HG02798 (cell line): ENCODE data around the gene AIF1.

Experiments
- ATAC-seq: cut with Tn5 transposase; IDR thresholded peaks from one replicate; pipeline ENCODE4 v1.9.1; 2021; ENCODE audit warnings: mild to moderate bottlenecking; ENCODE audit not compliant: unreplicated experiment, poor library complexity

The AIF1 gene

DNA sequence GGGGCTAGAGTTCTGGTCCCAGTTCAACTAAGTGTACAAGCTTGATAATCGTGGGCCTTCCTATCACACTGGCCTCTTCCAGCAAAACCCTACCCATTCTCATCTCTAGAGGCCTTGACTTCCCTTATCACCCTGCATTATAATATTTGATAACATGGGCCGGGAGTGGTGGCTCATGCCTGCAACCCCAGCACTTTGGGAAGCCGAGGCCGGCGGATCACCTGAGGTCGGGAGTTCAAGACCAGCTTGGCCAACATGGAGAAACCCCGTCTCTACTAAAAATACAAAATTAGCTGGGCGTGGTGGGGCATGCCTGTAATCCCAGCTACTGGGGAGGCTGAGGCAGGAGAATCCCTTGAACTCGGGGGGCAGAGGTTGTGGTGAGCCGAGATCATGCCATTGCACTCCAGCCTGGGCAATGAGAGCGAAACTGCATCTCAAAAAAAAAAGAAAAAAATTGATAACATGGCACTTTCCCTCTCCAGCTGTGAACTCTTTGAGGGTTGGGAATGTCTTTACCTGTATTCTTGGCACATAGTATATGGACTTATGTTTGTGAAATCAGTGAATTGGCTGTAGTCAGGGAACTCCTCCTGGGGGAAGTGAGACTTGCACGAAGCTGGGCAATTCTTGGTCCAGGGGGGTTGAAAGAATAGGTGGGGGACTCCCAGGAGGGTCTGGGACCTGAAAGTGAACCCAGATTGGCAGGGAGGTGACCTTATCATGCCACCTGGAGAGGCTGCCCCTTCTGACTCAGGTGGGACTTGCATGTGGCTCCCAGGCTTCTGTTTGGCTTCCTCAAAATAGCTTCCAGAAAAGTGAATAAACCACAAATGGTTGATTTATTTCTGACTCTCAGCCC, 46.5 kb downstream of the AIF1 start:
- no peak for ATAC-seq

DNA sequence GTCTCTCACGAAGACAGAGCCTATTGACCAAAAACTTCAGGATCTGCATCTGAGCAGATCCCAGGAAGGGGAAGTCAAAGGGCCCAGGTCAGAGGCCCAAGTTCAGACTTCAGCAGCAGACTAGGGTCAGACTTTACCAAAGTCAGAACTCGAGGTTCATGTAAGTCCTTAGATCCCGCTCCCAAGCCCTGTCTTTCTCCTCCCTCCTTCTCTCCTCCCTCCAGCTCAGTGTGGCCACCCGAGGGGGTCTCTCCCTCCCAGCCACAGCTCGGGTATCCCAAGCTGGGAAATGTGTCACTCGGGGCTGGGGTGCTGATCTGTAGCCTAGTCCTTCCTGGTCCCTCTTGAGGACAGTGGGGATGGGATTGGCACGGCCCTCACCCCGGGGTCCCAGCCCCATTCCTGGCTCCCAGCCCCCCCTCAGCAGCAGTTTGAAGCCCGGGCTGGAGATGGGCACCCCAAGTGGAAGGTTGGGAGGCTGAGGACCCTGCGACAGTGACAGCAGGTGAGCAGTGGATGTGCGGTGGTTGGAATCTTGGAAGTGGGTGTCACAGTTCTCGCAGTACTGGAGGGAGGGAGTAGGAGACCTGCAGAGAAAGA, 47.2 kb downstream of the AIF1 start:
- ATAC-seq: no peak

- ATAC-seq: no peak
Measured at GRCh38 chr6:31663126-31663960, 48.3 kb downstream of the AIF1 start.

DNA sequence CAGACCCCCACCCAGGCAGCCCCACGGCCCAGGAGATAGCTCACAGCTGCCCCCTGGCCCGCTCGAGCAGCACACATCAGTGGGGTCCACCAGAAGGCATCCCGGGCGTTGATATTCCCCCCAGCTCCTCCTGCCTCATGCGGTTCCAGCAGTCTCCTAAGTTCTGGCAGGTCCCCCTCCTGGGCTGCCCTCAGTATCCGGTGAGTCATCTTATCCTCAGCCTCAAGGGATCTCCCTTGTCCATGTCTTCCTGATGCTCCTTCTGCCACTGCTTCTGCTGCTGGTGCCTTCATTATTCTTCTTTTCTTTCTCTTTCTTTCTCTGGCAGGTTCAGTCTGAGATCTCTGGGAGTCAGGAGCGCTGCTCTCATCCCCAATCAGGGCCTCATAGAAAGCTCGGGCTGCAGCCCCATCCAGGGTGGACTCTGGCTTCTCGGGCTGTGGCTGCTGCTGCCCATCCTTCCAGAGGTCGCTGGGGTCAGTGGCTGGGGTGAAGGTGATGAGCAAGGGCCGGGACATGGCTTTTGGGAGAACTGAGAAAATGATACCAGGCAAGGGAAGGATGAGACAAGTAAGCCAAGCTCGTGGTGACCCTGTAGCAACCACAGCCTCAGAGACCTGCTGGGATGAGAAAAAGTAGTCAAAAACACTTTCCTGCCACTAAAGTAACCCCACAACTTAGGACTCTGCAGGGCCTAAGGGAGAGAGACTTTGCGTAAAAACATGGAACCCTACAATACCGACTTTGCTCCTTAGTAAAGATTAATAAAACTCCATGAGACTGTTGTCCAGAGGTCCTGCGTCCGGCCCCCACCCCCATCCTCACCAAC, 49.1 kb downstream of the AIF1 start:
- no peak for ATAC-seq

GRCh38 chr6:31664790-31665500, 49.9 kb downstream of the AIF1 start, which contains the start of gene GPANK1:
GPANK1 (minus strand) TSS chr6:31664997; CDS start chr6:31664478, 519 bp downstream.
- peak; percentile 33 for ATAC-seq

DNA sequence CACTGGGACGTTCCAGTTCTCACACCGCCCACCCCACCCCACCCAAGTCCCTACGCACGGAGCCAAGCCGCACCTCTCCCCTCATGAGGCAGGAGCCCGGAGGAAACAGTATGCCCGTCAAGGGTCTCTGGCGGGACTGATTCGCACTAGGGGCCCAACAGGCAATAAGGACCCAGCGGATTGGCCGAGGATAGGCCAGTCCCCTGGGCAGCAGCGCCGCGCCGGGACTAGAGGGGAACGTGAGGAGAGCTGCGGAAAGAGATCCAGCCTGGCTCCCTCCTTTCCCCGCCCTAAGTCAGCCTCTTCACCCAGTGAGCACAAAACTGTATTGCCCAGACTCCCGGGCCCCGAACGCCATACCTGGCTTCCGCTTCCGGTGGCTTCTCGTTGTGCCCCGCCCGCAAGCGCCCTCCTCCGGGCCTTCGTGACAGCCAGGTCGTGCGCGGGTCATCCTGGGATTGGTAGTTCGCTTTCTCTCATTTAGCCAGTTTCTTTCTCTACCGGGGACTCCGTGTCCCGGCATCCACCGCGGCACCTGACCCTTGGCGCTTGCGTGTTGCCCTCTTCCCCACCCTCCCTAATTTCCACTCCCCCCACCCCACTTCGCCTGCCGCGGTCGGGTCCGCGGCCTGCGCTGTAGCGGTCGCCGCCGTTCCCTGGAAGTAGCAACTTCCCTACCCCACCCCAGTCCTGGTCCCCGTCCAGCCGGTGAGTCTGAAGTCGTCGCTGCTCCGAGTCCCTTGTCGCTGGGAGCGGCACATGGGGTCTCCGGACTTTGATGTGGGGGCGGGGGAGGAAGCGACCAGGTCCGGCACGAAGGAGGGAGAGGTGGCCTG, 50.7 kb downstream of the AIF1 start, which contains the start of gene CSNK2B:
Gene CSNK2B (plus strand): TSS at position 580 of the 836 bp plus-strand sequence. CDS start 752 bp downstream, outside the sequence.
- peak; percentile 85 for ATAC-seq

GRCh38 chr6:31666337-31666965, 51.4 kb downstream of the AIF1 start:
- no peak for ATAC-seq
